Measurements from ENCODE around the gene SNAPIN. TPM values are rescaled to one million over a fixed set of nuclear protein-coding genes. Genes with fewer than 3 reads are reported as not detected.

Gene SNAPIN
- total RNA-seq, 4 donors from 2014 or later, result 10.5 to 38.4 (median 27.4) TPM

GRCh38 chr1:153652805-153653500 lies 5.5 kb upstream of the SNAPIN start:
- Histone ChIP-seq H3K27ac (peak overlapping the region; percentile 42 to 59 (median 53)), H3K9me3 (no peaks in the 10 kb centered on the region), H3K36me3 (no peaks in the 10 kb centered on the region), H3K4me3 (no peak overlapping the region), H3K27me3 (no peaks in the 10 kb centered on the region), H3K4me1 (peaks cover 0 to 12% (median 4%) of the 10 kb centered on the region in 4 donors)
- 14 to 55% methylated on average over 1 to 3 of the region's 3 CpGs for WGBS, 2 donors (ENCODE audit: low coverage in 1 of 2)
- intact Hi-C loops (cut with DNase I; ENCODE audit: low total_unique reads), result no loop called here
- in situ Hi-C loops (cut with MboI; ENCODE audit: low pct_ligation_motif_present in 1 of 4, low pct_unique_long_range_greater_than_20kb in 1 of 4, low sequenced_read_pairs in 3 of 4), result loop anchor here in 2 of 4 donors (25.0 kb wide), 2 partner anchors 309 to 334 kb away; partner anchors contain the start of genes CREB3L4 (in 1 of the 2), CRTC2 (in 1 of the 2), JTB (in 1 of the 2) and RAB13 (in 1 of the 2)
- DNase-seq, result no peak
- TF ChIP-seq POLR2AphosphoS5 (IDR thresholded peaks at IDR 0.05), result no peak
- no peak for TF ChIP-seq EP300 (IDR thresholded peaks at IDR 0.05; ENCODE audit: low read depth)
- no peak for TF ChIP-seq POLR2A (IDR thresholded peaks at IDR 0.05)
- TF ChIP-seq, protein P1, sequence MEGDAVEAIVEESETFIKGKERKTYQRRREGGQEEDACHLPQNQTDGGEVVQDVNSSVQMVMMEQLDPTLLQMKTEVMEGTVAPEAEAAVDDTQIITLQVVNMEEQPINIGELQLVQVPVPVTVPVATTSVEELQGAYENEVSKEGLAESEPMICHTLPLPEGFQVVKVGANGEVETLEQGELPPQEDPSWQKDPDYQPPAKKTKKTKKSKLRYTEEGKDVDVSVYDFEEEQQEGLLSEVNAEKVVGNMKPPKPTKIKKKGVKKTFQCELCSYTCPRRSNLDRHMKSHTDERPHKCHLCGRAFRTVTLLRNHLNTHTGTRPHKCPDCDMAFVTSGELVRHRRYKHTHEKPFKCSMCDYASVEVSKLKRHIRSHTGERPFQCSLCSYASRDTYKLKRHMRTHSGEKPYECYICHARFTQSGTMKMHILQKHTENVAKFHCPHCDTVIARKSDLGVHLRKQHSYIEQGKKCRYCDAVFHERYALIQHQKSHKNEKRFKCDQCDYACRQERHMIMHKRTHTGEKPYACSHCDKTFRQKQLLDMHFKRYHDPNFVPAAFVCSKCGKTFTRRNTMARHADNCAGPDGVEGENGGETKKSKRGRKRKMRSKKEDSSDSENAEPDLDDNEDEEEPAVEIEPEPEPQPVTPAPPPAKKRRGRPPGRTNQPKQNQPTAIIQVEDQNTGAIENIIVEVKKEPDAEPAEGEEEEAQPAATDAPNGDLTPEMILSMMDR (IDR thresholded peaks at IDR 0.05), result no peak

DNA sequence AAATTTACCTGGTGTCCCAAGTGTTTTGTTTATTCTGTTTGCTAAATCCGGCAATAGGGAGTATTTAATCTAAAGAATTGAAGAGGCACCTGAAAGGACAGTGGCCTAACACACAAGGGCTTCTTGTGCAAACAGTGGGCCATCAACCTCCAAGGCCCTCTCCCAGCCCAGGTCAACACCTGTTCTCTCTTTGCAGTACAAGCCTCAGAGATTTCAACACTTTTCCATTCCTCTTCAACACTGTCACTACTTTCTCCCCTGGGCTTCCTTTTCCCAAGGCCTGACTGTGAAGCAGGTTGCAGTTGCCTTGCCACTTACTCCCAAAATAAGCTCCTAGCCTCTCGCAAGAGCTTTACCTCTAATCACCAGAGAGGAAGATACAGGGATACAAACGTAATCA lies 3.2 kb upstream of the SNAPIN start:
- no peak overlapping the region for H3K27ac ChIP-seq
- intact Hi-C loops (cut with DNase I; ENCODE audit: low total_unique reads), result no loop called here
- H3K27me3 ChIP-seq, result no peaks in the 10 kb centered on the region
- no peaks in the 10 kb centered on the region for H3K36me3 ChIP-seq
- 86 to 96% methylated on average over 3 of the region's 3 CpGs for WGBS, 2 donors (ENCODE audit: low coverage in 1 of 2)
- peaks cover 0 to 27% (median 16%) of the 10 kb centered on the region in 4 donors for H3K4me1 ChIP-seq
- no peak overlapping the region for H3K4me3 ChIP-seq
- no peak for DNase-seq
- H3K9me3 ChIP-seq, result no peaks in the 10 kb centered on the region
- no peak for TF ChIP-seq POLR2A (IDR thresholded peaks at IDR 0.05)
- TF ChIP-seq, protein P1 (IDR thresholded peaks at IDR 0.05), result no peak
- no peak for TF ChIP-seq EP300 (IDR thresholded peaks at IDR 0.05; ENCODE audit: low read depth)
- TF ChIP-seq POLR2AphosphoS5 (IDR thresholded peaks at IDR 0.05), result no peak
- in situ Hi-C loops (cut with MboI; ENCODE audit: low pct_ligation_motif_present in 1 of 4, low pct_unique_long_range_greater_than_20kb in 1 of 4, low sequenced_read_pairs in 3 of 4), result loop anchor here in 2 of 4 donors (25.0 kb wide), 2 partner anchors 307 to 332 kb away; partner anchors contain the start of genes CREB3L4 (in 1 of the 2), CRTC2 (in 1 of the 2), JTB (in 1 of the 2) and RAB13 (in 1 of the 2)

DNA sequence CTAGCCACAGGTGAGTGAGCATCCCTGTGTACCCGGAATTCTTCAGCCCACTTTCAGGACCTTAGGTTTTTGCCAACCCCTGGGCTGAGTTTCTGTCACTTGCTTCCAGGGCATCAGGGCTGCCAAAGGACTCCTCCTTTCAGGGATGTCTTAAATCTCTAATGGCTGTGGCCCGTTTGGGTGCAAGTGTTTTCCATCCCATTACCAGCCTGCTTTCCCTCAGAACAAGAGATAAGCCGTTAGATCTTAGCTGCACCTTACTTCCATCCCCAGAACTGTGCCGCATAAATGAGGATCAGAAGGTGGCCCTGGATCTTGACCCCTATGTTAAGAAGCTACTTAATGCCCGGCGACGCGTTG lies 652 bp downstream of the SNAPIN start:
- H3K9me3 ChIP-seq, result no peaks in the 10 kb centered on the region
- TF ChIP-seq, protein P1 (IDR thresholded peaks at IDR 0.05), result no peak
- TF ChIP-seq POLR2A (IDR thresholded peaks at IDR 0.05) (no peak), EP300 (IDR thresholded peaks at IDR 0.05; ENCODE audit: low read depth) (no peak), POLR2AphosphoS5 (IDR thresholded peaks at IDR 0.05) (no peak)
- 10 to 35% methylated on average over 2 to 8 of the region's 8 CpGs for WGBS, 2 donors (ENCODE audit: low coverage in 1 of 2)
- in situ Hi-C loops (cut with MboI; ENCODE audit: low pct_ligation_motif_present in 1 of 4, low pct_unique_long_range_greater_than_20kb in 1 of 4, low sequenced_read_pairs in 3 of 4), result loop anchor here in 2 of 4 donors (25.0 kb wide), 2 partner anchors 303 to 328 kb away; partner anchors contain the start of genes CREB3L4 (in 1 of the 2), CRTC2 (in 1 of the 2), JTB (in 1 of the 2) and RAB13 (in 1 of the 2)
- no peak for DNase-seq
- H3K27ac ChIP-seq, result peak overlapping the region; percentile 94 to 96 (median 95)
- peaks cover 0 to 35% (median 18%) of the 10 kb centered on the region in 4 donors for H3K36me3 ChIP-seq
- H3K4me1 ChIP-seq, result peaks cover 0 to 16% (median 12%) of the 10 kb centered on the region in 4 donors
- intact Hi-C loops (cut with DNase I; ENCODE audit: low total_unique reads), result no loop called here
- H3K27me3 ChIP-seq, result no peaks in the 10 kb centered on the region
- peak overlapping the region; percentile 69 to 88 (median 77) for H3K4me3 ChIP-seq

DNA sequence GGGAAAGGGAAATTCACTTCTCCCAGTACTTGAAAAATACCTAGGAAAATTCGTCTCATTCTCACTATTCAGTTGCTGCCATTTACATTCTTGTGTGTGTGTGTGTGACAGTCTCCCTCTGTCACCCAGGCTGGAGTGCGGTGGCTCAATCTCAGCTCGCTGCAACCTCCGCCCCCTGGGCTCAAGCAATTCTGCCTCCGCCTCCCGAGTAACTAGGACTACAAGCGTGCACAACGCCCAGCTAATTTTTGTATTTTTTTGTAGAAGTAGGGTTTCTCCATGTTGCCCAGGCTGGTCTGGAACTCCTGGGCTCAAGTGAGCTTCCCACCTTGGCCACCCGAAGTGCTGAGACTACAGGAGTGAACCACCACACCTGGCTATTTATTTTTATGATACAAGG lies 1.2 kb downstream of the SNAPIN start:
- intact Hi-C loops (cut with DNase I; ENCODE audit: low total_unique reads) (no loop called here), in situ Hi-C loops (cut with MboI; ENCODE audit: low pct_ligation_motif_present in 1 of 4, low pct_unique_long_range_greater_than_20kb in 1 of 4, low sequenced_read_pairs in 3 of 4) (loop anchor here in 3 of 4 donors (10.0 to 25.0 kb wide), 3 partner anchors 85 to 328 kb away; partner anchors contain the start of genes CREB3L4 (in 1 of the 3), CRTC2 (in 1 of the 3), JTB (in 1 of the 3) and RAB13 (in 1 of the 3))
- Histone ChIP-seq H3K4me1 (peaks cover 0 to 16% (median 12%) of the 10 kb centered on the region in 4 donors), H3K9me3 (no peaks in the 10 kb centered on the region), H3K27me3 (no peaks in the 10 kb centered on the region), H3K27ac (peak overlapping the region; percentile 94 to 96 (median 95)), H3K4me3 (peak overlapping the region in 1 of 4 donors; percentile 88), H3K36me3 (peaks cover 0 to 40% (median 23%) of the 10 kb centered on the region in 4 donors)
- no peak for TF ChIP-seq POLR2AphosphoS5 (IDR thresholded peaks at IDR 0.05)
- TF ChIP-seq EP300 (IDR thresholded peaks at IDR 0.05; ENCODE audit: low read depth), result no peak
- no peak for TF ChIP-seq POLR2A (IDR thresholded peaks at IDR 0.05)
- TF ChIP-seq, protein P1 (IDR thresholded peaks at IDR 0.05), result no peak
- DNase-seq, result no peak
- 79 to 80% methylated on average over 2 to 9 of the region's 9 CpGs for WGBS, 2 donors (ENCODE audit: low coverage in 1 of 2)
